Fibroblast of the conjunctiva (primary cell): Measurements from ENCODE around the gene SHCBP1.
"Not testable (repeated sequence)": the region's sequence is repeated elsewhere in the genome, so short reads cannot be mapped to it uniquely, and the experiment has no call there.

Experiments used
- DNase-seq: peaks from one replicate; pipeline ENCODE4 v3.0.0-alpha.2; 2010; ENCODE audit warnings: low read depth

SHCBP1 gene

GRCh38 chr16:46621006-46621933, at the start of gene SHCBP1:
Gene SHCBP1 (minus strand): TSS chr16:46621379. CDS start chr16:46621359, 20 bp downstream.
- peak; percentile 77 for DNase-seq

DNA sequence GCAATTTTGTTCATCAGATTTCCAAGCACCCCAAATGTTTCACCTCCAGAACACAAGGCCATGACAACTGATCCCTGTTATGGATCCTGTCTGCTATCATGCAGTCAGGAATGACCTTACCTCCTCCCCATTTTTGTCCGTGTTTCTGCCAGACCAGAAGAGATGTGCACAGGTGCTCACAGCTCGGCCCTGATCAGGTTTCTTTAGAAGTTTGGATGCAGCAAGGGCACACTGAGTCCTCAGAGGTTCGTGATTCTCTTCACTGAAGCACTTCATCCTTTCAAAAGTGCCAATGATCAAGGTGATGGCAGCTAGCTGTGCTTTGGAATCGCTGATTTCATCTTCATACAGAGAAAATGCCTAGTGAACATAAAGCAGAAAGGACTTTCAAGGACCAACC, 40.9 kb upstream of the SHCBP1 start:
- no peak for DNase-seq

GRCh38 chr16:46658925-46659324, 37.7 kb upstream of the SHCBP1 start:
- no peak for DNase-seq

GRCh38 chr16:46651305-46651704, 30.1 kb upstream of the SHCBP1 start:
- no peak for DNase-seq

DNA sequence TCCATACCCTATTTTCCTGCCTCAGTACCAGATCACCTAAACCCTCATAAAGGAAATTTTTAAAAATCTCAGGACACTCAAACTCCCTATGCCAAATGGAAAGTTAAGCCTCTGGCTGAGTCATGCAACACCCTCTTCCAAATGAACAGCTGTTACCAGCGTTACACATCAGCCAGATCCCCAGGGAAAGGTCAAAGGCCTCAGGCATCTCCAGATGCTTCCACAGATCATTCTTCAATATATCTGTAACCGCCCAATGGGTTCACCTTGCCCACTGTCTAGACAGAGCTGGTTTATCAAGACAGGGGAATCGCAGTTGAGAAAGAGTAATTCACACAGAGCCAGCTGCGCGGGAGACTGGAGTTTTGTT, 29.1 kb upstream of the SHCBP1 start:
- peak; percentile 43 for DNase-seq

DNA sequence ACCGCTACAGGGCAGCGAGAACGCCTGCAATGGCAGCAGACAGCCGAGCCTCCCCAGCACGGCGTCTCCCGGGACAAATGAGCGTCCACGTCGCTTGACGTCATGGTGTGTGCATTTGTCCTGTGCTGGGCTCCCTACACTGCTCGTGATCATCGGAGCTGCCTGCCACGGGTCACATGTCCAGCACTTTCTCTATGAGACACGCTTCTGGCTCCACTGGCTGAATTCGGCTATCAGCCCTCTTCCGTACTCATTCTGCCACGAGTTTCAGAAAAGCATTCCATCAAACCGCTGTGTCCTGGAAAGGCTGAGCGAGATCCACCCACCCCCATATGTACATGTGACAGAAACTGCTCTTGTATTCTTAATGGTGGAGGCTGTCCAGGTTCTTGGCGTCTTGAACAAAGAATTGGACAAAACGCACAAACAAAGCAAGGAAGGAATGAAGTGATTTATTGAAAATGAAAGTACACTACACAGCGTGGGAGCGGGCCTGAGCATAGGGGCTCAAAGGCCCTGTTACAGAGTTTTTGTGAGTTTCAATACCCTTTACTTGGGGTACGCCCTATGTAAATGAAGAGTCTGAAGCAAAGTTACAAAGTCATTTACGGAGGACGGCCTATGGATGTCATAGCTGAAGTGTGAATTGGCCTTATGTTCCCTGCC, 28.5 kb upstream of the SHCBP1 start:
- no peak for DNase-seq

- DNase-seq = no peak
Measured at GRCh38 chr16:46648656-46649055, 27.5 kb upstream of the SHCBP1 start.

- no peak for DNase-seq
Measured at GRCh38 chr16:46638947-46639925, 18.1 kb upstream of the SHCBP1 start.

- no peak for DNase-seq
Measured at GRCh38 chr16:46632778-46633733, 11.9 kb upstream of the SHCBP1 start.

DNA sequence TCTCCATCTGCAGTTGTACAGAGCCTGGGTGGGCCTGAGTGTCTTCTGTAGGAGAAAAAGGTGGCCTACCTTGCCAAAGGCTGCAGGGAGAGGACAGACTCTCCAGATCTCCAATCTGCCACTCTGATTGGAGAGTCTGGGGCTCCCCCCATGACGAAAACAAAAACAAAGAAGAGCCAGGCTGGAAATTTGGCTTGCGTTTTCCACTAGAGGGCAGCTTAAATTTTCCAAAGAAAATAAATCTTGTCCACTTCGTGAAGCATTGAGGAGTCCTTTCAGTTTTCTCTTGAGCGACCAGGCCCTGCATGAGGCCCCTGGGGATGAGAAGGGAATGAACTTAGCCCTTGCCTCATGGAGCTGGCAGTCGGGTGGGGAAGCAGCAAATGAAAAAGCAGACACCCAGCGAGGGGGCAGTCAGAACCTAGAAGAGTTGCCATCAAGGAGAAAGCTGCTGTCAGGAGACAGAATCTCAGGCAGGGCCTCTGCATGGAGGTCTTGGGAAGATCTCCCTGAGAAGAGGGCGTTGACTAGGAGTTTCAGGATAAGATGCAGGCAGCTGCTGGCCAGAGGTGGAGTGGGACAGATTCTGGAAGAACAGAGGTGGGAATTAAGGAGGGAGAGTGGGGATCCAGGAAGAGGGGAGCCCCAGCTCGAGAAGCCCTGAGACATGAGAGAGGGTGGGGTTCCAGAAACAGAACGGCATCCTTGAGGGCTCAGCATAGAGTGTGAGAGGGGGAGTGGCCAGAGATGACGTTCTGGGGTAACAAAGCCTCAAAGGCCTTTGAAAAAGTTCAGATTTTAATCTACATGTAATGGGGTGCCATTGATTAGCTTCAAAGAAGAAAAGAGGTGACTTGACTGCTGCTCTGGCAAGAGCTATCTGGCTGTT, 8.4 kb upstream of the SHCBP1 start:
- peak; percentile 38 for DNase-seq

DNA sequence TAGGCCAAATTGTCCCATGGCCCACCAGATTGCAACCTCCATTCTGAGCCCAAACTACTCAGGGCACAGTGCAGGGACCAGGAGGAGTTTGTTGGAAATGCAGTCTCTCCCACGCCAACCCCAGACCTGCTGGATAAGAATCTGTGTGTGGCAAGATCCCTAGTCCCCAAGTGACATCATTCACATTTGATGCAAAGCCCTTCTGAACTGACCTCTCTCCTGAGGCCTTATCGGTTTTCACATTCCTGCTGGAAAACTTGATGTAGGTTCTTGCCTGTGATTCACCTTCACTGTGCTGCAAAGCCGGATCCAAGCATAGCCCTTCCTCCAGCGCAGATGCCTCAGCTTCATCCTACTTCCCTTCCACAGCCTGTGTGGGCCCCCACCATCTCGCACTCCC, 6.6 kb upstream of the SHCBP1 start:
- DNase-seq = no peak

DNA sequence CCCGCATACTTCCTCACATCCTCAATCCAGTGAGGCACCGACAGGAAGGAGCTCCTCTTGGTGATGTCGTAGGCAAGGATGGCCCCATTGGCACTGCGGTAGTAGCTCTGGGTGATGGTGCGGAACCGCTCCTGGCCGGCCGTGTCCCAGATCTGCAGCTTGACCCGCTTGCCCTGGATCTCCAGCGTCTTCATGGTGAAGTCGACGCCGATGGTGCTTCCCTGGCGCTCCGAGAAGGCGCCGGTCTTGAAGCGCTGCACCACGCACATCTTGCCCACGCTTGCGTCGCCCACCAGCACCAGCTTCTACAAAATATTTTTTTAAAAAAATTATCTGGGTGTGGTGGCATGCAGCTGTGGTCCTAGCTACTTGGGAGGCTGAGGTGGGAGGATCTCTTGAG, 5.5 kb upstream of the SHCBP1 start:
- DNase-seq = not testable (repeated sequence)

GRCh38 chr16:46624862-46625261, 3.7 kb upstream of the SHCBP1 start:
- DNase-seq = not testable (repeated sequence)

- DNase-seq = not testable (repeated sequence)
Measured at GRCh38 chr16:46623707-46624106, 2.5 kb upstream of the SHCBP1 start.

DNA sequence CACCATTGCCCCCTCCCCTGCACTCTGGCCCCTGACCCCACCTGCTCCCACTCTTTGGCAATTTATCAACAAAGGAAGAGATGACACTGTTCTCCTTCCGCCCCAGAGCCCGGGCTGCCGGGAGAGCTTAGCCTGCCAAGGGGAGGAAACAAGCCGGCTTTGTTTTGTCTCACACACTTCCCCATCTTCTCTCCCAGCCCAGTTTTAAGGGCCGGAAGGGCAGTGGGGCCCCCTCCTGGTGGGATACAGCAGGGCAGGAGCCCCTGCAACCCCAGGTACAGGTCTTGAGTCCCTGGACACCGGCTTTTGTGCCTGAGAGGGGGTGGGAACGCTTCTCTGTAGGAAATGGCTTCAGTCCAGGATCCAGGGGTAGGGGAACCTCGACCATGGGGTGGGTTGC, 2.1 kb upstream of the SHCBP1 start:
- DNase-seq = not testable (repeated sequence)

- DNase-seq = no peak
Measured at GRCh38 chr16:46621934-46622676, 926 bp upstream of the SHCBP1 start.

DNA sequence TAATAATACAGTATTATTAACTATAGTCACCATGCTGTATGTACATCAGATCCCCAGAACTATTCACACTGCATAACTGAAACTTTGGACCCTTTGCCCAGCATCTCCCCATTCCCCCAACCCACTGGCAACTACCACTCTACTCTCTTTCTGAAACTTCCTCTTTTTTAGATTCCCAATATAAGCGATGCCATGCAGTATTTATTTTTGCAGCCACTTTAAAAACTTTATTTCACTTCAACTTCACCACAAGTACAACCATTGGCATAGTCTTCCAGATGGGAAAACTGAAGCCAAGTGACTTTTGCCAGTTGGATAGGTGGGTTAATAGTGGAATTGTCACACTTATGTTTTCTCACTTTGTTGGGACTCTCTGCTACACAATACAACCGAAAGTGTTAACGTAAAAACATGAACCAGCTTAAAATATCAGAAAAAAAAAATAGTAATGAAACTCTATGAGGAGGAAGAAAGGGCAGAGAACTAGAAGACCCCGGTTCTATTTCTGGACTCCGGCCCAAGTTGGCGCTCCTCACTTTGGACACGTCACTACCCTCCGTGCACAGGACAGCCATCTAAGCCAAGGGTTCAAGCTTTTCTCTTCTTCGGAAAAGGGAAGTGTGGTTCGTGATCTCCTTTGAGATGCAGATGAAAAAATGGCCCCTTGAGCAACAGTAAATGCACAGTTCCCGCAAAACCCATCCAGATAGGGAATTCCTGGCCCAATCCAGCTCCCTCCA, 743 bp downstream of the SHCBP1 start:
- no peak for DNase-seq

GRCh38 chr16:46618516-46618915, 2.7 kb downstream of the SHCBP1 start:
- no peak for DNase-seq
